IPS-15b (cell line): ENCODE results near the gene PCDHA1.

ENCODE experiments used
- H3K27me3 ChIP-seq: one replicate; pipeline ENCODE4 v1.6.1; 2013; ENCODE audit warnings: low read length; ENCODE audit not compliant: control insufficient read depth, insufficient read depth
- H3K36me3 ChIP-seq: one replicate; pipeline ENCODE4 v1.6.1; 2013; ENCODE audit warnings: low read length; ENCODE audit not compliant: control insufficient read depth, insufficient read depth
- H3K4me1 ChIP-seq: one replicate; pipeline ENCODE4 v1.6.1; 2013; ENCODE audit warnings: mild to moderate bottlenecking, low read length; ENCODE audit not compliant: control insufficient read depth, insufficient read depth
- H3K4me3 ChIP-seq: one replicate; pipeline ENCODE4 v1.5.1; 2013; ENCODE audit warnings: low read depth, low read length
- H3K9ac ChIP-seq: one replicate; pipeline ENCODE4 v1.6.1; 2013; ENCODE audit warnings: low read depth, mild to moderate bottlenecking, low read length
- H3K9me3 ChIP-seq: one replicate; pipeline ENCODE4 v1.6.1; 2013; ENCODE audit warnings: mild to moderate bottlenecking, low read length; ENCODE audit not compliant: control insufficient read depth, insufficient read depth

Gene PCDHA1

GRCh38 chr5:141017943-141018342 lies 232.0 kb downstream of the PCDHA1 start:
- Histone ChIP-seq H3K4me3 (no peak overlapping the region), H3K4me1 (no peaks in the 10 kb centered on the region), H3K9me3 (no peaks in the 10 kb centered on the region), H3K9ac (no peak overlapping the region), H3K36me3 (no peaks in the 10 kb centered on the region), H3K27me3 (no peaks in the 10 kb centered on the region)

DNA sequence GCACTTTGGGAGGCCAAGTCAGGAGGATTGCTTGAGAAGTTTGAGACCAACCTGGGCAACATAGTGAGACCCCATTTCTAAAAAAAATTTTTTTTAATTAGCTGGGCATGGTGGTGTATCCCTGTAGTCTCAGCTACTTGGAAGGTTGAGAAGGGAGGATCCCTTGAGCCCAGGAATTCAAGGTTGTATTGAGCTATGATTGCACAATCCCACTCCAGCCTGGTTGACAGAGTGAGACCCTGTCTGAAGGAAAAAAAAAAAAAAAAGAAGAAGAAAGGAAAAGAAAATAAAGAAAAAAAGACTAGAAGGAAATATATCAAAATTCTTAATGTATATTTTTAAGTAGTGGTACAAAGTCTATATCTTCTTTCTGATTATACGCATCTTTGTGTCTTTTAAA lies 236.4 kb downstream of the PCDHA1 start:
- Histone ChIP-seq H3K4me1 (no peaks in the 10 kb centered on the region), H3K36me3 (no peaks in the 10 kb centered on the region), H3K9me3 (no peaks in the 10 kb centered on the region), H3K27me3 (no peaks in the 10 kb centered on the region), H3K9ac (no peak overlapping the region), H3K4me3 (no peak overlapping the region)

GRCh38 chr5:141031006-141031405 lies 245.1 kb downstream of the PCDHA1 start:
- Histone ChIP-seq H3K9me3 (no peaks in the 10 kb centered on the region), H3K4me3 (no peak overlapping the region), H3K4me1 (no peaks in the 10 kb centered on the region), H3K36me3 (no peaks in the 10 kb centered on the region), H3K9ac (no peak overlapping the region), H3K27me3 (no peaks in the 10 kb centered on the region)

GRCh38 chr5:141032626-141033025 lies 246.7 kb downstream of the PCDHA1 start:
- Histone ChIP-seq H3K36me3 (no peaks in the 10 kb centered on the region), H3K9ac (no peak overlapping the region), H3K9me3 (no peaks in the 10 kb centered on the region), H3K4me1 (no peaks in the 10 kb centered on the region), H3K4me3 (no peak overlapping the region), H3K27me3 (no peaks in the 10 kb centered on the region)

GRCh38 chr5:141039061-141039460 lies 253.1 kb downstream of the PCDHA1 start:
- no peaks in the 10 kb centered on the region for H3K9me3 ChIP-seq
- no peak overlapping the region for H3K4me3 ChIP-seq
- H3K36me3 ChIP-seq, result no peaks in the 10 kb centered on the region
- no peaks in the 10 kb centered on the region for H3K27me3 ChIP-seq
- no peak overlapping the region for H3K9ac ChIP-seq
- H3K4me1 ChIP-seq, result peaks cover 14% of the 10 kb centered on the region

GRCh38 chr5:141039517-141039916 lies 253.6 kb downstream of the PCDHA1 start:
- H3K9me3 ChIP-seq, result no peaks in the 10 kb centered on the region
- H3K4me1 ChIP-seq, result peaks cover 14% of the 10 kb centered on the region
- no peaks in the 10 kb centered on the region for H3K36me3 ChIP-seq
- peak overlapping the region; percentile 81 for H3K4me3 ChIP-seq
- H3K27me3 ChIP-seq, result no peaks in the 10 kb centered on the region
- H3K9ac ChIP-seq, result peak overlapping the region; percentile 10

- Histone ChIP-seq H3K4me3 (peak overlapping the region; percentile 81), H3K27me3 (no peaks in the 10 kb centered on the region), H3K9ac (peak overlapping the region; percentile 97), H3K9me3 (no peaks in the 10 kb centered on the region), H3K4me1 (peaks cover 14% of the 10 kb centered on the region), H3K36me3 (no peaks in the 10 kb centered on the region)
Measured at GRCh38 chr5:141040093-141040770, 254.3 kb downstream of the PCDHA1 start.

DNA sequence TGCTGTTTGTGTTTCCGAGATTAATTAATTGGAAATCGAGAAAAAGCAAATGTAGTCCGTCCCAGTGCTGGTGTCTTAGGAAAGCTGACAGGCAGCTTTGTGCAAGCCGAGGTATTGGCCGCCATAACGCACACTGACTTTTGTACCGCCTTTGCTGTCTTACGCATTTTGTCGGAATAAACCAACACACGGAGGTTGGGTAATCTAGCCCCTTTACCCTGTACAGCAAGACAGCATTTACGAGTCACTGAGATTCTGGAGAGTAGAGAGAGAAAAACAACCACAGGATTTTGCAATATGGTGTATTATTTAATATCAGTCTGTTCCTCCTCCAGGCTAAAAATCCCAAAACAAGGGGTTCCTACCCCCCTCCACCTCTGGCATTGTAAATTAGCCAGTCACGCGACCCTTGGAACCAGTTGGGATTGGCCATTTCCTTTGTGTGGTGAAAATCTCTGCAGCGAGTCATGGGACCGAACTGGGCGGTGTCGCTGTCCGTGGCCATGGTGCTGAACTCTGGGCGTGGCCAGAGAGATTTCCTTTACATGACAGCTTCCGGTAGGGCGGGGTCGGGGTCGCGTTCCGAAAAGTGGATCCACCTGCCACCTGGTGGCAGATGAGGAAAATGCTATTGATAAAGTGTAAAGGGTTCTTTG lies 255.0 kb downstream of the PCDHA1 start:
- Histone ChIP-seq H3K9me3 (no peaks in the 10 kb centered on the region), H3K27me3 (no peaks in the 10 kb centered on the region), H3K4me3 (peak overlapping the region; percentile 81), H3K9ac (peak overlapping the region; percentile 97), H3K4me1 (peaks cover 14% of the 10 kb centered on the region), H3K36me3 (no peaks in the 10 kb centered on the region)

- H3K36me3 ChIP-seq, result no peaks in the 10 kb centered on the region
- no peak overlapping the region for H3K4me3 ChIP-seq
- peaks cover 14% of the 10 kb centered on the region for H3K4me1 ChIP-seq
- H3K27me3 ChIP-seq, result no peaks in the 10 kb centered on the region
- H3K9me3 ChIP-seq, result no peaks in the 10 kb centered on the region
- H3K9ac ChIP-seq, result no peak overlapping the region
Measured at GRCh38 chr5:141041427-141041785, 255.5 kb downstream of the PCDHA1 start.

GRCh38 chr5:141042555-141042954 lies 256.6 kb downstream of the PCDHA1 start:
- no peak overlapping the region for H3K4me3 ChIP-seq
- no peaks in the 10 kb centered on the region for H3K27me3 ChIP-seq
- peaks cover 14% of the 10 kb centered on the region for H3K4me1 ChIP-seq
- H3K36me3 ChIP-seq, result no peaks in the 10 kb centered on the region
- H3K9ac ChIP-seq, result no peak overlapping the region
- no peaks in the 10 kb centered on the region for H3K9me3 ChIP-seq

- H3K36me3 ChIP-seq, result no peaks in the 10 kb centered on the region
- no peaks in the 10 kb centered on the region for H3K9me3 ChIP-seq
- H3K9ac ChIP-seq, result no peak within 1 kb of the TSS
- H3K27me3 ChIP-seq, result peaks cover 54% of the 10 kb centered on the region
- H3K4me3 ChIP-seq, result peak within 1 kb of the TSS; percentile 92
- H3K4me1 ChIP-seq, result no peaks in the 10 kb centered on the region
Measured at GRCh38 chr5:141050622-141051520, 264.9 kb downstream of the PCDHA1 start, which contains the start of gene PCDHB1. Gene PCDHB1, plus strand, starts transcription at chr5:141051374. Its CDS starts 97 bp downstream, at chr5:141051471.
